CD4-positive, alpha-beta T cell treated with Interleukin-21 for 1 hour (primary cell): ENCODE measurements around the gene PPCDC.
A peak's percentile ranks its signal among the peaks of the same experiment; 100 is the strongest.

Source experiments
- DNase-seq: peaks from one replicate; pipeline ENCODE4 v3.0.0-alpha.2; 2020

PPCDC gene

GRCh38 chr15:75045332-75046015 is 22.1 kb downstream of the PPCDC start:
- DNase-seq = no peak

DNA sequence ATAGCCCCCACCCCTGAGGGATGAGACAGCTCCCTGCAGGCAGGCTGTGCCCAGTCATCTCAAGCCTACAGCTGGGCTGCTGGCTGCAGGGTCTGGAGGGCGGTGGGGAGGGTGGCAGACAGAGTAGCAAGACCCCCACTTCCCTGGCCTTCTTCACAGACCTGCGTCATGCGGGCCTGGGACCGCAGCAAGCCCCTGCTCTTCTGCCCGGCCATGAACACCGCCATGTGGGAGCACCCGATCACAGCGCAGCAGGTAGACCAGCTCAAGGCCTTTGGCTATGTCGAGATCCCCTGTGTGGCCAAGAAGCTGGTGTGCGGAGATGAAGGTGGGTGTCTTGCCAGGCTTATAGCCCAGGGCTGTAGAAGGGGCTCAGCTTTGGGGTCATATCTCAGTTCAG is 25.0 kb downstream of the PPCDC start:
- DNase-seq = no peak

- no peak for DNase-seq
These were observed 26.0 kb downstream of the PPCDC start for GRCh38 chr15:75049392-75049791.

- DNase-seq = no peak
These were observed 26.9 kb downstream of the PPCDC start for GRCh38 chr15:75050283-75050682.

DNA sequence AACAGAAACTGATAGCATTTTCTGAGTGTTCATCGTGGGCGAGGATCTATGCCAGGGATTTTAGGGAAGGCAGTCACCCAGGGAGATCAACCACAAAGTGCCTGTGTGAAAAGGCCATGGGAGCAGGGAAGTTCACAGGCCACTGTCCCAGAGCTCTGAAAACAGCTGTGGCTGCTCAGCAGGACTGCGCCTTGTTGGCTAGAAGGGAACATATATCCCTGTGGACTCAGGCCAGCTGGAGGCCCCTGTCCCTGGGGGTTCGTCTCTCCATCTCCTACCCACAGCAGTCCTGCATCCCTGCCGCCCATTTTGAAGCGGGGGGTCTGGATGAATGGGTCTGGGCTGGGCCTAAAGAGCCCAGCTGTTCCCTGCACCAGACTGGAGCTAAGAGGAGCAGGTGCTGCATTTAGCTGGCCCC is 27.8 kb downstream of the PPCDC start:
- no peak for DNase-seq

GRCh38 chr15:75051711-75052110 is 28.3 kb downstream of the PPCDC start:
- no peak for DNase-seq

- DNase-seq = no peak
These were observed 29.8 kb downstream of the PPCDC start for GRCh38 chr15:75052972-75053747.

DNA sequence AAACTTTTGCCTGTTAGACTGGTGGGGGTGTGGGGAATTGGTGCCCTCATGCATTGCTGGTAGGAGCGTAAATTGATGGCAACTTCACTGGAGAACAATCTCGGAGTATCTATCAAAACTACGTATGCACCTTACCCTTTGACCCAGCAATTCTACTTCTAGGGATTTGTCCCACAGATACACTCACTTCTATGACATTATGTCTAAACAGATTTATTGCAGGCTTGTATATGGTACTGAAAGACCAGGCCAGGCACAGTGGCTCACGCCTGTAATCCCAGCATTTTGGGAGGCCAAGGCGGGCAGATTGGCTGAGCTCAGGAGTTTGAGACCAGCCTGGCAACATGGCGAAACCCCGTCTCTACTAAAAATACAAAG is 30.3 kb downstream of the PPCDC start:
- no peak for DNase-seq

DNA sequence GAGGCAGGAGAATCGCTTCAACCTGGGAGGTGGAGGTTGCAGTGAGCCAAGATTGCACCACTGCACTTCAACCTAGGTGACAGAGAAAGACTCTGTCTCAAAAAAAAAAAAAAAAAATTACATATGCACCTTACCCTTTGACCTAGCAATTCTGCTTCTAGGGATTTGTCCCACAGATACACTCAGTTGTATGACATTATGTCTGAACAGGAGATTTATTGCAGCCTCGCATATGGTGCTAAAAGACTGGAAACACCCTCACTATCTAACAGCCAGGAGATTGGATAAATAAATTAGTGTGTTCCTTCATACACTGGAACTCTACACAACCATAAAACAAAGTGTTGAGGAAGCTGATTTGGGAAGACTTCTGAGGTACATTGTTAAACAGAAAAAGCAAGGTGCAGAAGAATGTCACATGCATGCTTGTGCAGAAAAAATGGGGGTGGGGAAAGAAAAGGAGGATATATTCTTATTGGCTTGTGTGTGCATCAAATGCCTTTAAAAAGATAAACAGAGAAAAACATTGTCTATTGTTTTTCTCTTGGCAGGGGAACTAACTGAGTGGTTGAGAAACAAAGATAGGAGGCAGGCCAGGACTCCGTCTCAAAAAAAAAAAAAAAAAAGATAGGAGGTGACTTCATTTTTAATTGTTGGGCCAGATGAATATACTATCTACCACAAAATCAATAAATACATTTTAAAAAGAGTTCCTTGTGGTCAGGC is 30.9 kb downstream of the PPCDC start:
- no peak for DNase-seq

GRCh38 chr15:75056036-75056435 is 32.6 kb downstream of the PPCDC start:
- DNase-seq = no peak

- no peak for DNase-seq
These were observed 34.9 kb downstream of the PPCDC start for GRCh38 chr15:75058127-75058905.

DNA sequence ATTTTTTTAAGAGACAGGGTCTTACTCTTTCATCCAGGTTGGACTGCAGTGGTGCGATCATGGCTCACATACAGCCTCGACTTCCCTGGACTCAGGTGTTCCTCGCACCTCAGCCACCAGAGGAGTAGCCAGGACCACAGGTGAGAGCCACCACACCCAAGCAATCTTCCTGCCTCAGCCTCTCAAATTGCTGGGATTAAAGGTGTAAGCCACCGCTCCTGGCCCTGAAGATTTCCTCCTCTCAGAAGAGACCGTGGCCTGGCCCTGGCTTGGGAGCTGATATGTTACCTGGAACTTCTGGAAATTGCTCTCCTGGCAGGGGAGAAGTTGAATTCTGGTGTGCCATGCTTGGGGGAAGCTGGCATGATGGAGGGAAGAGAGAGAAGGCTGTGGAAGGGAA is 36.2 kb downstream of the PPCDC start:
- no peak for DNase-seq

DNA sequence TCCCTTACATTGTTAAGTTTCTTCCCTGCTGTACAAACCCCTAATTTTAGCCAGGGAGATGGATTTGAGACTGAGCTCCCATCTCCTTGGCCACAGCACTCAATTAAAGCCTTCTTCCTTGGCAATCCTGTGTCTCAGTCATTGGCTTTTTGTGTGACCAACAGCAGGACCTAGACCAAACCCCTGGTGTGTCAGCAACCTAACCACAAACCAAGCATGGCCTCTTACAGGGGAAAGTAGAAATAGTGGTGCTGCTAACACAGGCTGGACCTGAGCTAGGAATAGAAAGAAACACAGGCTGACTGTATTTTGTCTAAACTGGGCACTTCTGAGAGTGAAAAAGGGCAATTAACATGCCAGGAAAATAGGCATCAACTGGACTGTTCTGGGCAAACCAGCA is 37.9 kb downstream of the PPCDC start:
- no peak for DNase-seq

GRCh38 chr15:75062706-75063105 is 39.3 kb downstream of the PPCDC start:
- no peak for DNase-seq

- no peak for DNase-seq
These were observed 39.9 kb downstream of the PPCDC start for GRCh38 chr15:75063338-75063737.

GRCh38 chr15:75063889-75064288 is 40.5 kb downstream of the PPCDC start:
- no peak for DNase-seq

- DNase-seq = no peak
These were observed 41.5 kb downstream of the PPCDC start for GRCh38 chr15:75064846-75065245.

- no peak for DNase-seq
These were observed 42.1 kb downstream of the PPCDC start for GRCh38 chr15:75065467-75065850.

GRCh38 chr15:75065851-75066509 is 42.6 kb downstream of the PPCDC start:
- no peak for DNase-seq

DNA sequence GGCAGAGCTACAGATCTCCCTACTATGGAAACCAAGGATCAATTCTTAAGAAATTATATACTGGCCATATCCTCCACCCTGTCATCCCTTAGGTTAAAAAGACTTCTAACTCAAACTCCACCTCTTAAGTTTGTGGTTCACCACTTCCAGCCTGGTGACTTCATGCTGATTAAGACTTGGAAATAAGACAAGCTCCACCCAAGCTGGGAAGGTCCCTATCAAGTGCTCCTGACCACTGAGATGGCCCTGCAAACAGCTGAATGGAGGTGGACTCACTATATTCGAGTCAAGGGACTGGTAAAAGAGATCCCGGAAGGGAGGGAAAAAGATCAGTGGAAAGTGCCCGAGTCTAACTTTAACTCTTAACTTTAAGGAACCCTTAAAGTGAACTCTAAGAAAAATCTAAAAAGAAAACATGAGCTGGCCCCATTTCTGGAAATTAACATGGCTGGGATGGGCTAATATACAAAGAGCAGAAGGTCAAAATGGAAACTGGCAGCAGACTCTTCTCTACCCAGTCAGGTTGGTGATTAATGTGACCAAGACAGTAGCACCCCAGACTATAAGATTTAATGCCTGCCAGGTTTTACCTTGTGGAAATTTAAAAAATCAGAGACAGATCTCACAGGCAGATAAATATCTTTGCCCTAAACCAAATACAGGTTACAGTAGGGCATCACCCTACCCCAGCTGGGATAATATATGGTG is 43.9 kb downstream of the PPCDC start:
- peak; percentile 43 for DNase-seq

GRCh38 chr15:75068748-75069147 is 45.4 kb downstream of the PPCDC start:
- no peak for DNase-seq
